ENCODE data around the gene TMA7B. TPM values are rescaled to one million over a fixed set of nuclear protein-coding genes. Genes with fewer than 3 reads are reported as not detected.

The TMA7B gene
- total and polyA plus RNA-seq, 2 donors (not counting 3 experiments of a cell fraction or from before 2014, with no cell fraction given): not detected

DNA sequence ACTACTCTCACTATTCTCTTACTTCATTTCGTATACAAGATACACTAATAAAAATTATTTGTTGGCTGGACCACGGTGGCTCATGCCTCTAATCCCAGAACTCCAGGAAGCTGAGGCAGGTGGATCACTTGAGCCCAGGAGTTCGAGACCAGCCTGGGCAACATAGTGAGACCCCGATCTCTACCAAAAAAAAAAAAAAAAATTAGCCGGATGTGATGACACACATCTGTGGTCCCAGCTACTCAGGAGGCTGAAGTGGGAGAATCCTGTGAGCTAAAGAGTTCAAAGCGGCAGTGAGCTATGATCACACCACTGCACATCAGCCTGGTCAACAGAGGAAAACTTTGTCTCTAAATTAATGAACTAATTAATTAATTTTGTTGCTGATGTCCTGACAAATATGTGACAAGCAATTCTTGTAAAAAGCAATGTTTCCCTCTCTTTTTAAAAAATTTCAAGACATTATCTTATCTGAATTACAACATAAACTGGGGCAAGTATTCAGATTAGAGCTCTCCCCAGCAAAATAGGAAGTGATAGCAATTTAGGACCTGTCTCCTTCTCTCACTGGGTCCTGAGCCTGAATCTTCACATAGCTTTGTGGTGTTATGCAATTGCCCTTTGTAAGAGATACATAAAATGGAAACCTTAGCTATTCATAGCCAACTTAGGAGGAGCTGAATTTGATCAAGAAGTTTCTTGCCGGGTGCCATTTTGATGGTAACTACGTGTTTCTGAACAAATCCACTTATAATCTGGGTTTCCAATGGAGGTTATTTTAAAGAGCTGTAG is 17.6 kb upstream of the TMA7B start:
- TF ChIP-seq MYC (IDR thresholded peaks at IDR 0.05; ENCODE audit: low read depth, low read length) (no peak), EZH2 (IDR thresholded peaks at IDR 0.05; ENCODE audit: borderline replicate concordance, low read depth, low read length, severe bottlenecking) (no peak), GATA2 (IDR thresholded peaks at IDR 0.05; ENCODE audit: insufficient read depth, insufficient read length, low read depth, low read length) (no peak), POLR2A (IDR thresholded peaks at IDR 0.05; ENCODE audit: low read depth, low read length) (no peak), JUN (IDR thresholded peaks at IDR 0.05; ENCODE audit: borderline replicate concordance, insufficient read depth, insufficient read length, low read depth) (no peak), POLR2AphosphoS5 (IDR thresholded peaks at IDR 0.05; ENCODE audit: insufficient read depth, low read depth, low read length) (no peak), FOS (IDR thresholded peaks at IDR 0.05; ENCODE audit: borderline replicate concordance, insufficient read depth, low read length) (no peak)
- TF ChIP-seq, protein P1, sequence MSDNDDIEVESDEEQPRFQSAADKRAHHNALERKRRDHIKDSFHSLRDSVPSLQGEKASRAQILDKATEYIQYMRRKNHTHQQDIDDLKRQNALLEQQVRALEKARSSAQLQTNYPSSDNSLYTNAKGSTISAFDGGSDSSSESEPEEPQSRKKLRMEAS (IDR thresholded peaks at IDR 0.05; ENCODE audit: insufficient read depth, insufficient read length): no peak
- TF ChIP-seq, protein P2, sequence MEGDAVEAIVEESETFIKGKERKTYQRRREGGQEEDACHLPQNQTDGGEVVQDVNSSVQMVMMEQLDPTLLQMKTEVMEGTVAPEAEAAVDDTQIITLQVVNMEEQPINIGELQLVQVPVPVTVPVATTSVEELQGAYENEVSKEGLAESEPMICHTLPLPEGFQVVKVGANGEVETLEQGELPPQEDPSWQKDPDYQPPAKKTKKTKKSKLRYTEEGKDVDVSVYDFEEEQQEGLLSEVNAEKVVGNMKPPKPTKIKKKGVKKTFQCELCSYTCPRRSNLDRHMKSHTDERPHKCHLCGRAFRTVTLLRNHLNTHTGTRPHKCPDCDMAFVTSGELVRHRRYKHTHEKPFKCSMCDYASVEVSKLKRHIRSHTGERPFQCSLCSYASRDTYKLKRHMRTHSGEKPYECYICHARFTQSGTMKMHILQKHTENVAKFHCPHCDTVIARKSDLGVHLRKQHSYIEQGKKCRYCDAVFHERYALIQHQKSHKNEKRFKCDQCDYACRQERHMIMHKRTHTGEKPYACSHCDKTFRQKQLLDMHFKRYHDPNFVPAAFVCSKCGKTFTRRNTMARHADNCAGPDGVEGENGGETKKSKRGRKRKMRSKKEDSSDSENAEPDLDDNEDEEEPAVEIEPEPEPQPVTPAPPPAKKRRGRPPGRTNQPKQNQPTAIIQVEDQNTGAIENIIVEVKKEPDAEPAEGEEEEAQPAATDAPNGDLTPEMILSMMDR (IDR thresholded peaks at IDR 0.05; ENCODE audit: extremely low read depth in 1 of 2, insufficient read depth in 1 of 2, low read depth in 1 of 2, low read length in 2 of 2): no peak
- Histone ChIP-seq H4K20me1 (replicated peaks; ENCODE audit: control insufficient read depth, extremely low read depth, insufficient read depth, low read length) (no peaks in the 10 kb centered on the region), H3K79me2 (ENCODE audit: control insufficient read depth, insufficient read depth, low read length) (no peaks in the 10 kb centered on the region), H3K9me1 (replicated peaks; ENCODE audit: control insufficient read depth, extremely low read depth, insufficient read depth, low read length) (no peaks in the 10 kb centered on the region), H3K4me1 (ENCODE audit: control insufficient read depth, extremely low read depth, insufficient read depth, low read length) (no peaks in the 10 kb centered on the region), H3K4me2 (ENCODE audit: insufficient read depth, low read length) (no peak overlapping the region), H3K4me3 (replicated peaks in 1 of 3; ENCODE audit: insufficient read depth in 1 of 3, low read depth in 1 of 3, low read length in 3 of 3) (no peak overlapping the region), H3K27me3 (ENCODE audit: control insufficient read depth in 2 of 2, insufficient read depth in 2 of 2, low read length in 2 of 2) (peaks cover 4 to 5% of the 10 kb centered on the region in 2 experiments), H3K9me3 (replicated peaks; ENCODE audit: control insufficient read depth, insufficient read depth, low read length) (no peaks in the 10 kb centered on the region), H3K36me3 (ENCODE audit: control insufficient read depth in 2 of 2, extremely low read depth in 1 of 2, insufficient read depth in 2 of 2, low read length in 2 of 2) (no peaks in the 10 kb centered on the region), H3K9ac (replicated peaks; ENCODE audit: extremely low read depth, insufficient read depth, low read length) (no peak overlapping the region), H2AFZ (ENCODE audit: low read depth, low read length) (no peak overlapping the region), H3K27ac (ENCODE audit: insufficient read depth, low read depth, low read length) (no peak overlapping the region)
- BruUV-seq (replicated peaks): no TSS peak
- intact Hi-C loops (cut with micrococcal nuclease): loop anchor here (1.0 kb wide), 1 partner anchor 29 kb away; no protein-coding TSS in a partner anchor
- no peak for DNase-seq (ENCODE audit: low read depth, low spot score)
- POLR2A ChIA-PET: no interaction called here
- dilution Hi-C loops (cut with MboI; ENCODE audit: extremely low pct_ligation_motif_present, low sequenced_read_pairs): no loop called here
- CTCF ChIA-PET: interaction anchor here (1.0 to 2.9 kb wide), 6 partner anchors 10 to 81 kb away, joined by 3 to 14 read pairs (median 4); no protein-coding TSS in a partner anchor
- no peak for FAIRE-seq

Data from endothelial cell of umbilical vein (primary cell).